IMR-90 (cell line): Measurements from ENCODE around the gene MAGI1. TPM values are rescaled to one million over a fixed set of nuclear protein-coding genes. Genes with fewer than 3 reads are reported as not detected.

Experiments
- ATAC-seq: fragments of 200-7000 bp; cut with Tn5 transposase; 2 replicates; pipeline ENCODE4 v1.9.1; 2020; ENCODE audit warnings: low read depth, mild to moderate bottlenecking, moderate library complexity
- BruUV-seq: library from RNA; stranded (reverse); fragments of 400-500 nt; replicated peaks from 2 replicates; lab custom pipeline; 2021; lab: Mats Ljungman, UMichigan
- CTCF ChIA-PET: fragments of 300-600 bp; formaldehyde crosslinking; extraction: SDS; loops from one replicate; lab custom pipeline; 2021; ENCODE audit warnings: antibody characterized with exemption; lab: Yijun Ruan, JAX
- POLR2A ChIA-PET: fragments of 300-600 bp; sonication (Branson Sonifier 250); formaldehyde crosslinking; loops from one replicate; lab custom pipeline; 2022; ENCODE audit warnings: antibody characterized with exemption; ENCODE audit not compliant: unreplicated experiment; lab: Charles Lee
- DNase-seq: peaks from one replicate; pipeline ENCODE4 v3.0.0; 2013
- H2AFZ ChIP-seq: replicated peaks from 2 replicates; pipeline ENCODE3; 2013; ENCODE audit warnings: low read length, mild to moderate bottlenecking; ENCODE audit not compliant: poor library complexity
- H2AK5ac ChIP-seq: 2 replicates; pipeline ENCODE4 v1.6.1; 2013; ENCODE audit warnings: low read depth, low read length, inconsistent platforms
- H2AK9ac ChIP-seq: replicated peaks from 2 replicates; pipeline ENCODE3; 2013; ENCODE audit warnings: mild to moderate bottlenecking, low read depth, low read length, moderate library complexity; ENCODE audit not compliant: poor library complexity
- H2BK120ac ChIP-seq: 2 replicates; pipeline ENCODE4 v1.6.1; 2013; ENCODE audit warnings: low read depth, low read length, inconsistent platforms
- H2BK15ac ChIP-seq: 3 replicates; pipeline ENCODE4 v1.6.1; 2013; ENCODE audit warnings: low read depth, low read length, inconsistent platforms
- H2BK20ac ChIP-seq: 2 replicates; pipeline ENCODE4 v1.6.1; 2013; ENCODE audit warnings: low read depth, mild to moderate bottlenecking, inconsistent platforms, low read length, moderate library complexity
- H2BK5ac ChIP-seq: 2 replicates; pipeline ENCODE4 v1.6.1; 2013; ENCODE audit warnings: mild to moderate bottlenecking, low read depth, low read length, inconsistent platforms; ENCODE audit not compliant: poor library complexity, severe bottlenecking
- H3K14ac ChIP-seq: replicated peaks from 2 replicates; pipeline ENCODE4 v1.6.1; 2013; ENCODE audit warnings: low read depth, low read length, inconsistent platforms
- H3K18ac ChIP-seq: 2 replicates; pipeline ENCODE4 v1.6.1; 2013; ENCODE audit warnings: low read depth, low read length, control low read depth
- H3K23ac ChIP-seq: 2 replicates; pipeline ENCODE4 v1.6.1; 2013; ENCODE audit warnings: low read depth, low read length, inconsistent platforms
- H3K27ac ChIP-seq: 2 replicates; pipeline ENCODE4 v1.5.1; 2013; ENCODE audit warnings: mild to moderate bottlenecking, control low read depth, low read length; ENCODE audit not compliant: insufficient read depth
- H3K27me3 ChIP-seq: 2 replicates; pipeline ENCODE4 v1.6.1; 2013; ENCODE audit warnings: low read length; ENCODE audit not compliant: control insufficient read depth, insufficient read depth
- H3K36me3 ChIP-seq: 2 replicates; pipeline ENCODE4 v1.6.1; 2013; ENCODE audit warnings: low read length, mixed read lengths; ENCODE audit not compliant: control insufficient read depth, insufficient read depth
- H3K4ac ChIP-seq: 2 replicates; pipeline ENCODE4 v1.6.1; 2013; ENCODE audit warnings: low read depth, low read length, inconsistent platforms
- H3K4me1 ChIP-seq: 2 replicates; pipeline ENCODE4 v1.6.1; 2013; ENCODE audit warnings: low read length, mixed read lengths; ENCODE audit not compliant: control insufficient read depth, insufficient read depth
- H3K4me2 ChIP-seq: 2 replicates; pipeline ENCODE4 v1.6.1; 2013; ENCODE audit warnings: low read depth, mild to moderate bottlenecking, control low read depth, low read length, moderate library complexity
- H3K4me3 ChIP-seq: 2 replicates; pipeline ENCODE4 v1.5.1; 2013; ENCODE audit warnings: low read depth, mild to moderate bottlenecking, control low read depth, low read length, moderate library complexity; ENCODE audit not compliant: insufficient read depth
- H3K56ac ChIP-seq: 2 replicates; pipeline ENCODE4 v1.6.1; 2013; ENCODE audit warnings: low read length, inconsistent platforms; ENCODE audit not compliant: insufficient read depth; ENCODE audit errors: extremely low read depth
- H3K79me1 ChIP-seq, 2 experiments: 2 replicates each; pipeline ENCODE4 v1.6.1; 2013; ENCODE audit warnings: low read length in 2 of 2, inconsistent platforms in 1 of 2, low read depth in 1 of 2
- H3K9ac ChIP-seq: 2 replicates; pipeline ENCODE4 v1.6.1; 2013; ENCODE audit warnings: low read depth, low read length, control low read depth
- H3K9me1 ChIP-seq: 2 replicates; pipeline ENCODE4 v1.6.1; 2013; ENCODE audit warnings: low read length, inconsistent platforms; ENCODE audit not compliant: insufficient read depth
- H3K9me3 ChIP-seq: 2 replicates; pipeline ENCODE4 v1.6.1; 2013; ENCODE audit warnings: low read length; ENCODE audit not compliant: control insufficient read depth, insufficient read depth
- H4K20me1 ChIP-seq: 2 replicates; pipeline ENCODE4 v1.6.1; 2013; ENCODE audit warnings: low read length, inconsistent platforms; ENCODE audit not compliant: insufficient read depth
- H4K5ac ChIP-seq: 2 replicates; pipeline ENCODE4 v1.6.1; 2013; ENCODE audit warnings: mild to moderate bottlenecking, low read depth, low read length, control low read depth
- H4K8ac ChIP-seq, 2 experiments: 2 replicates each; pipeline ENCODE4 v1.6.1; 2013; ENCODE audit warnings: low read depth in 2 of 2, low read length in 2 of 2, control low read depth in 1 of 2, inconsistent platforms in 1 of 2
- H4K91ac ChIP-seq: 2 replicates; pipeline ENCODE4 v1.6.1; 2013; ENCODE audit warnings: low read depth, low read length, inconsistent platforms; ENCODE audit not compliant: insufficient read depth
- BHLHE40 ChIP-seq: fragments of 150-350 bp; IDR thresholded peaks from 2 replicates; pipeline ENCODE4 v1.6.1; 2016; ENCODE audit warnings: mild to moderate bottlenecking, low read depth, low read length
- CHD1 ChIP-seq: IDR thresholded peaks from 2 replicates; pipeline ENCODE4 v1.6.1; 2012; ENCODE audit warnings: low read depth, low read length, improper control_type of control experiment
- CTCF ChIP-seq: conservative IDR thresholded peaks from 2 replicates; pipeline ENCODE4 v1.5.1; 2012; ENCODE audit warnings: mild to moderate bottlenecking, low read depth, low read length, improper control_type of control experiment
- MAFK ChIP-seq: IDR thresholded peaks from 2 replicates; pipeline ENCODE4 v1.6.1; 2012; ENCODE audit warnings: low read depth, low read length, improper control_type of control experiment
- MAZ ChIP-seq: IDR thresholded peaks from 2 replicates; pipeline ENCODE4 v1.6.1; 2012; ENCODE audit warnings: low read depth, mild to moderate bottlenecking, low read length, improper control_type of control experiment, moderate library complexity, borderline replicate concordance
- NFE2L2 ChIP-seq: fragments of 150-350 bp; IDR thresholded peaks from 2 replicates; pipeline ENCODE4 v1.6.1; 2016; ENCODE audit warnings: low read depth, mild to moderate bottlenecking, low read length
- POLR2A ChIP-seq: IDR thresholded peaks from 2 replicates; pipeline ENCODE4 v1.6.1; 2012; ENCODE audit warnings: mild to moderate bottlenecking, low read depth, low read length
- RAD21 ChIP-seq: IDR thresholded peaks from 2 replicates; pipeline ENCODE4 v1.6.1; 2012; ENCODE audit warnings: low read length, improper control_type of control experiment
- RCOR1 ChIP-seq: IDR thresholded peaks from 2 replicates; pipeline ENCODE4 v1.6.1; 2012; ENCODE audit warnings: mild to moderate bottlenecking, low read length, improper control_type of control experiment; ENCODE audit not compliant: insufficient replicate concordance
- RFX5 ChIP-seq: IDR thresholded peaks from 2 replicates; pipeline ENCODE4 v1.8.0; 2012; ENCODE audit warnings: low read depth, mild to moderate bottlenecking, low read length, moderate library complexity
- SMC3 ChIP-seq: fragments of 150-350 bp; IDR thresholded peaks from 2 replicates; pipeline ENCODE4 v1.6.1; 2016; ENCODE audit warnings: low read depth, mild to moderate bottlenecking, antibody characterized with exemption, low read length, moderate library complexity
- USF2 ChIP-seq: fragments of 150-350 bp; IDR thresholded peaks from 2 replicates; pipeline ENCODE4 v1.6.1; 2017; ENCODE audit warnings: mild to moderate bottlenecking, antibody characterized with exemption, low read length, low read depth
- WGBS, 2 experiments: methylation state at CpG; one replicate each; pipeline versions ENCODE4 v1.1.5 to v1.1.7; 2013; ENCODE audit warnings: missing lambda C conversion rate in 2 of 2; ENCODE audit not compliant: insufficient read length in 1 of 2; ENCODE audit errors: extremely low coverage in 2 of 2; 5-methylcytosine and 5-hydroxymethylcytosine counted together
- dilution Hi-C: fragments of 300-500 bp; cut with HindIII; formaldehyde crosslinking; loops from one replicate; pipeline ENCODE4 v1.14.3; 2018; ENCODE audit warnings: low sequenced_read_pairs; ENCODE audit not compliant: unreplicated experiment
- in situ Hi-C: fragments of 300-500 bp; cut with MboI; formaldehyde crosslinking; loops from 3 replicates; pipeline ENCODE4 v1.14.3; 2019; ENCODE audit warnings: low sequenced_read_pairs, inconsistent platforms, mixed read lengths
- intact Hi-C: fragments of 100-400 bp; cut with micrococcal nuclease; formaldehyde crosslinking; loops from 2 replicates; pipeline ENCODE4 v1.10.0; 2022
- polyA plus RNA-seq, 3 experiments: library from polyadenylated mRNA; depleted of rRNA; stranded (reverse); fragments of >200 nt; gene quantifications; 2 replicates each; pipeline ENCODE4 v1.2.3, GENCODE V29; 2012; ENCODE audit warnings: low replicate concordance in 1 of 3
- total RNA-seq: library from RNA; depleted of rRNA; stranded (reverse); fragments of >200 nt; gene quantifications from 2 replicates; pipeline ENCODE4 v1.2.3, GENCODE V29; 2012

The MAGI1 gene
- total and polyA plus RNA-seq, 2 of the 4 experiments (the other 2 are of a cell fraction): 14.5 to 24.2 TPM

- Histone ChIP-seq H2BK120ac (no peak overlapping the region), H3K9ac (no peak overlapping the region), H4K8ac (no peak overlapping the region), H3K4me1 (peaks cover 9% of the 10 kb centered on the region), H3K56ac (no peak overlapping the region), H4K20me1 (peaks cover 12% of the 10 kb centered on the region; the same call in 1 of the 2 replicates), H3K14ac (no peak overlapping the region), H3K4ac (no peak overlapping the region), H4K5ac (no peak overlapping the region), H3K23ac (no peak overlapping the region), H3K18ac (no peak overlapping the region), H2AK9ac (no peak overlapping the region), H2BK5ac (no peak overlapping the region), H2BK20ac (no peak overlapping the region), H3K79me1 (peaks cover 13 to 35% of the 10 kb centered on the region in 2 experiments), H3K4me3 (no peak overlapping the region), H2AK5ac (no peak overlapping the region), H4K91ac (no peak overlapping the region), H3K27me3 (no peaks in the 10 kb centered on the region), H3K9me3 (no peaks in the 10 kb centered on the region), H2AFZ (no peak overlapping the region), H2BK15ac (no peak overlapping the region), H3K9me1 (no peaks in the 10 kb centered on the region), H3K27ac (no peak overlapping the region), H3K36me3 (no peaks in the 10 kb centered on the region), H3K4me2 (no peak overlapping the region)
- no TSS peak for BruUV-seq
- intact Hi-C loops: no loop called here
- ATAC-seq (no peak), DNase-seq (no peak)
- POLR2A ChIA-PET: no interaction called here
- WGBS, 2 experiments: no CpG with 5 or more reads among the region's 2 CpGs
- TF ChIP-seq RAD21: no peak
- no peak for TF ChIP-seq MAZ
- TF ChIP-seq RFX5: no peak
- TF ChIP-seq NFE2L2: no peak
- TF ChIP-seq RCOR1: no peak
- no peak for TF ChIP-seq BHLHE40
- no peak for TF ChIP-seq CTCF
- TF ChIP-seq CHD1: no peak
- no peak for TF ChIP-seq MAFK
- no peak for TF ChIP-seq USF2
- TF ChIP-seq SMC3: no peak
- TF ChIP-seq POLR2A: no peak
- in situ Hi-C loops: no loop called here
- CTCF ChIA-PET: no interaction called here
- dilution Hi-C loops: no loop called here
Observed at GRCh38 chr3:65550137-65550536, 488.6 kb downstream of the MAGI1 start.
